Stimulated activated CD8-positive, alpha-beta memory T cell treated with anti-CD3 and anti-CD28 coated beads, Interleukin-7, amount 100 ng/mL, for 48 hours (primary cell): Measurements from ENCODE around the gene CEACAM19.
"Not testable (repeated sequence)": the region's sequence is repeated elsewhere in the genome, so short reads cannot be mapped to it uniquely, and the experiment has no call there.

Experiments used
- DNase-seq, 2 donors: peaks; one replicate each; pipeline ENCODE4 v3.0.0-alpha.2; 2020; ENCODE audit warnings: low read depth in 1 of 2; ENCODE audit errors: extremely low read depth in 1 of 2

The CEACAM19 gene

DNA sequence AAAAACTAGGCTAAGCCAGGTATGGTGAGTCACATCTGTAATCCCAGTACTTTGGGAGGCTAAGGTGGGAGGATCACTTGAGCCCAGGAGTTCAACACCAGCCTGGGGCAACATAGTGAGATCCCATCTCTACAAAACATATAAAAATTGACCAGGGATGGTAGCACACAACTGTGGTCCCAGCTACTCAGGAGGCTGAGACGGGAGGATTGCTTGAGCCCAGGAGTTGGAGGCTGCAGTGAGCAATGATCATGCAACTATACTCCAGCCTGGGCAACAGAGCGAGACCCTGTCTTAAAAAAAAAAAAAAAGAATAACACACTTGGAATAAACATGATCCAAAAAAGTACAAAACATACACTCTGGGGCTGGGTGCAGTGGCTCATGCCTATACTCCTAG is 1.3 kb upstream of the CEACAM19 start:
- DNase-seq = not testable (repeated sequence)

DNA sequence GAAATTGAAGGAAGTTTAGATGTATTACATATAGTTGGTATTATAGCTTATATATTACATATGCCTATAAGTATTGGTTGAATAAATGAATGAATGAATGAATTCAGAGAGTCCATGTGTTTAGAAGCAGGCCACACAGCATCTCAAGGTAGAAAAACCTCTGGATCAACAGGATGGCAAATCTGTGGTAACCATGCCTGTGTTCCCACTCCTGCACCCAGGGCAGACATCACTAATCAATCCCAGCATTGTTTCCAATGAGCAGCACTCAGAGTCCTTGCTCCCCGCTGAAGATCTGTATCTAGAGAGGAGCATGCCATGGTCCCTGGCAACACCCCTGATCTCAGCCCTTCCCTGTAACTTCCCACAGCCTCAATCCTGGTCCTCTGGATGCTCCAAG is 944 bp downstream of the CEACAM19 start:
- DNase-seq = no peak

DNA sequence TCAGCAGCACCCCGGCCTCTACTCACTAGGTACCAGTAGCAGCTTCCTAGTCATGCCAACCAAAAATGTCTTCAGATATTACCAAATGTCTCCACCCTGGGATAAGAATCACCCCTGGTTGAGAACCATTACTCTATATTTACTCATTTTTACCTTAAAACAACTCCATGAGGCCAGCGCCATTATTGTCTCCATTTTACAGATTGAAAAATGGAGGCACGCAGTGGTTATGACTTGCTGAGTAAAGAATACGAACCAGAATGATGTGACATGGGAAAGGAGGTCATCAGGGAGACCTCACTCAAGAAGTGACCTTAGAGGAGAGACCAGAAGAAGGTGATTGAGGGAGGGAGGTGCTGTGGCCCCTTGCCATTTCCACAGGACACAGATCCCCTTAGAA is 2.2 kb downstream of the CEACAM19 start:
- DNase-seq = no peak

DNA sequence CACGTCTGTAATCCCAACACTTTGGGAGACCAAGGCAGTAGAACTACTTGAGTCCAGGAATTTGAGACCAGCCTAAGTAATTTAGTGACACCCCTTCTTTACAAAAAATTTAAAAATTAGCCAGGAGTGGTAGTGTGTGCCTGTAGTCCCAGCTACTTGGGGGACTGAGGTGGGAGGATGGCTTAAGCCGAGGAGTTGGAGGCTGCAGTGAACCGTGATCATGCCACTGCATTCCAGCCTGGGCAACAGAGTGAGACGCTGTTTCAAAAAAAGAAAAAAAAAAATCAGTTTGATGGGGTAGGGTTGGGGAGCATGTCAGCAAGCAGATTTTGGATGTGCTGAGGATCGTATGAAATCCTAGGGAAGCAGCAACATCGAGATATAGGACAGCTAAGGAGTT is 4.2 kb downstream of the CEACAM19 start:
- DNase-seq = no peak

DNA sequence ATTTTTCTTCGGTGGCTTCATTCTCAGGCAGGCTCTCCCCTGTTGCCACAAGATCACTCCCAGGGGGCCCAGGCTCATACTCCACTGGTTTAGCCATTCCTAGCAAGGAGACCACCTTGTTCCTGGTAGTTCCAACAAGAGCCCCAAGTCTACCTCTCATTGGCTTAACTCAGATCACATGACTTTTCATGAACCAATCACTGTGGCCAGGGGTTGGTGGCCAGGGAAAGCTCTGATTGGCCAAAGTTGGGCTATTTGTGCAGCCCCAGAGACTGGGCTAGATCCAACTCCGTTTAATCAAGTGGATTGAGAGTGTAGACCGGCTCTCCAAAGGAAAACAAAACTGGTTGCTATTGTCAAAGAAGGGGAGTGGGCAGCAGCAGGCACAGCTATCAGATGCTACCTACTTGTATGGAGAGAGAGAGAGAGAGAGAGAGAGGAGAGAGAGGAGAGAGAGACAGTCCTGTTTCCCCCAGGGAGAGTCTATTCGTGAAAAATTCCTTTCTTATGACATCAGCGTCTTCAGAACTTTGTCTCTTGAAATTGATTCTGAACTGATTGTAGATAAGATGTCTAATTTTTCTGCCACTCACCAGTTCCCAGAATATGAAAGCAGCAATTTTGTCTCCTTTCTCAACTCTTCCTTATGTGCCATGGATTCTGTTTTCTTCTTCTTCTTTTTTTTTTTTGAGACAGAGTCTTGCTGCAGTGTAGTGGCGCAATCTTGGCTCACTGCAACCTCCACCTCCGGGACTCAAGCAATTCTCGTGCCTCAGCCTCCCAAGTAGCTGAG is 5.9 kb downstream of the CEACAM19 start:
- DNase-seq = no peak

DNA sequence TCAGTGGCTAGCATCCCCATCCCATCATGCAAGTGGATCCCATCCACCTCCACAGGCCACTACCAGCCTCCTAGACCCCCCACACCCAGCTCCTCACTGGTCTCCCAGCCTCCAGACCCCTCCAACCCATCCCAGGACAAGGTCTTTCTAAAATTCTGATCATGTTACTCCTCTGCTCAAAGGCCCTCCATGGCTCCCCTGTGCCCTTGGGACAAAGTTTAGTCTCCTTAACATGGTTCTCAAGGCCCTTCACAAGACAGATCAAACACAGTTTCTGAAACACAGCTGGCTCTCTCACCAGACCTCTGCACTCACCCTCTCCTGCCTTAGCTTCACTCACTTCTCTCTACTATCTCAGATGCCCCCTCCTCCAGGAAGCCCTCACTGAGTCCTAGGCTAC is 9.3 kb downstream of the CEACAM19 start:
- no peak for DNase-seq

DNA sequence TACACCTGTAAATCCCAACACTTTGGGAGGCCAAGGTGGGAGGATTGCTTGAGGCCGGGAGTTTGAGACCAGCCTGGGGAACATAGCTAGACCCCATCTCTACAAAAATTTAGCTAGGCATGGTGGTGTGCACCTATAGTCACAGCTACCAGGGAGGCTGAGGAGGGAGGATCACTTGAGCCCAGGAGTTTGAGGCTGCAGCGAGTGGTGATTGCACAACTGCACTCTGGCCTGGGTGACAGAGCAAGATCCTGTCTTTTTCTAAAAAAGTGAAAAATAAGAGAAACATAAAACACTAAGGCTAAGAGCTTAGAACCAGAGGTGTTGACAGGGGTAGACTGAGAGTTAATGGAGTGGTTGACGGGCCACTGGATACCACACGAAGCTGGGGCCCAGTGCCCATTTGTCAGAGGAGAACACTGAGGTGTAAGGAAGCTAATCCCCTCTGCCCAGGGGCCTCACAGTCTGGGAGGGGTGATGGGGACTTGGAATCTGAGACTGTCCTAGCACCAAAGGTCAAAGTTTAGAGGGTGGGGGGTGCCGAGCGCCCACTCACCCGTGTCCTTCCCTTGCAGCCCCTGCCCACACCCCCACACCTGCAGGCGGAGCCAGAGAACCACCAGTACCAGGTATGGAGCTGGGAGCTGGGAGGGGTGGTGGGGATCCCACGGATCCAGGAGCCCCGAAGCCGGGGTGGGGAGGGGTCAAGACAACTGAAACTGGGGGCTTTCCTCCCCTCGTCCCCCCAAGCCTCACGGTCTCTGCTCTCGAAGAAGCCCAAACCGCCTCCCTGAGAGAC is 10.9 kb downstream of the CEACAM19 start:
- DNase-seq = no peak

DNA sequence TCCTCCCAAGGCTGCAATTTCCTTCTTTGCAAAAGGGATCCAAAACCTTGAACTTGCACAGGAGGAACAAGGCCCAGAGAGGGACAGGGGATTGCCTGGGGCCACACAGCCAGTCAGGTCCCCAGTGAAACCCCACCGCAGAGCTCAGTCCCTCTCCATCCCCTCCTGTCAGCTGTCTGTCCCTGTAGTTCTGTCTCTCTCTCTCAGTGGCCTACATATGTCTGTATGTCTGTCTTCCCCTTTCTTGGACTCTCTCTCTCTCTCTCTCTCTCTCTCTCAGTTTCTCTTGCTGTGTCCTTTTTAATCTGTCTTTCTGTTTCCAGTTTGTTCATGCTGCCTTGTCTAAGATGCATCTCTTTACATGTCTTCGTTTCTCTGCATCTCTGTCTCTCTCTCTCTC is 11.5 kb downstream of the CEACAM19 start:
- DNase-seq = no peak

DNA sequence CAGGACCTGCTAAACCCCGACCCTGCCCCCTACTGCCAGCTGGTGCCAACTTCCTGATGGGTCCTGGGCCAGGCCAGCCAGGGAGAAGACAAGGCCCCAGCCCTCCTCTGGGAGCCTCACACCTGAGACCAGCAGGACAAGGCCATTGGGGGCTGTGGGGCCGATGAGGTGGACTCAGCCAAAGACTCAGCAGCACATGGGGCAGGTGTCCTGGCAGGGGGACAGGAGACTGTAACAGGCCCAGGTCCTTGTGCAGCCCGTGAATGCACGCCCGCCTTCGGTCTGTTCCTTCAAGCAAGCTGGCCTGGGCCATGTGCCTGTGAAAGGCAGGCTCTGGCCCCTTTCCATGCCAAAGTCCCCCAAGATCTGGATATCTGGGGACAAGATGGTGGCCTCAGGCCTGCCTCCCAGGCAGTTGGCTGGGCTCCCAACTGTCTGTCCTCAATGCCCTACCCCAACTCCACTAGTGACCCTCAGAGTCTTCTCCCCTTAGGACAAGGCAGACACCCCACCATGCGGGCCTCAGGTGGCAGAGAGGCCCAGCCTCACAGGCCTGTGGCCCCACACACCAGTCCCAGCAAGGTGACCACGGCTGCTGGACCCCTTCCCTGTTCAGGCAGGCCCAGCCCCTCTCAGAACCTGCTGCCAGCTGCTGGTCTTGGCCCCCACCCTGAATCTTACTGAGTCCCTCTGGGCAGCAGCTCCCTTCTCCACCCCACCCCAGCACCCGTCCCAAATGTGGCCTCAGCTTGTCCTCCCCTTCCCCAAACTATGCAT is 12.3 kb downstream of the CEACAM19 start:
- no peak for DNase-seq

DNA sequence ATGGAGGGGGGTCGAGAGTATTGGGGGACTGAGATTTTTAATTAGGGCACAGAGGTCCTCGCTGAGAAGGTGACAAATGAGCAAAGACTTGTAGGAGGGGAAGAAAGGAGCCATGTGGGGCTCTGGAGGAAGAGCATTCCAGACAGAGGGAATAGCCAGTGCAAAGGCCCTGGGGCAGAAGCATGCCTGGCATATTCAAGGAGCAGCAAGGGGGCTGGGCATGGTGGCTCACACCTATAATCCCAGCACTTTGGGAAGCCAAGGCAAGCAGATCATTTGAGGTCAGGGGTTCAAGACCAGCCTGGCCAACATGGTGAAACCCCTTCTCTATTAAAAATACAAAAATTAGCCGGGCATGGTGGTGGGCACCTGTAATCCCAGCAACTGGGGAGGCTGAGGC is 13.1 kb downstream of the CEACAM19 start:
- not testable (repeated sequence) for DNase-seq

DNA sequence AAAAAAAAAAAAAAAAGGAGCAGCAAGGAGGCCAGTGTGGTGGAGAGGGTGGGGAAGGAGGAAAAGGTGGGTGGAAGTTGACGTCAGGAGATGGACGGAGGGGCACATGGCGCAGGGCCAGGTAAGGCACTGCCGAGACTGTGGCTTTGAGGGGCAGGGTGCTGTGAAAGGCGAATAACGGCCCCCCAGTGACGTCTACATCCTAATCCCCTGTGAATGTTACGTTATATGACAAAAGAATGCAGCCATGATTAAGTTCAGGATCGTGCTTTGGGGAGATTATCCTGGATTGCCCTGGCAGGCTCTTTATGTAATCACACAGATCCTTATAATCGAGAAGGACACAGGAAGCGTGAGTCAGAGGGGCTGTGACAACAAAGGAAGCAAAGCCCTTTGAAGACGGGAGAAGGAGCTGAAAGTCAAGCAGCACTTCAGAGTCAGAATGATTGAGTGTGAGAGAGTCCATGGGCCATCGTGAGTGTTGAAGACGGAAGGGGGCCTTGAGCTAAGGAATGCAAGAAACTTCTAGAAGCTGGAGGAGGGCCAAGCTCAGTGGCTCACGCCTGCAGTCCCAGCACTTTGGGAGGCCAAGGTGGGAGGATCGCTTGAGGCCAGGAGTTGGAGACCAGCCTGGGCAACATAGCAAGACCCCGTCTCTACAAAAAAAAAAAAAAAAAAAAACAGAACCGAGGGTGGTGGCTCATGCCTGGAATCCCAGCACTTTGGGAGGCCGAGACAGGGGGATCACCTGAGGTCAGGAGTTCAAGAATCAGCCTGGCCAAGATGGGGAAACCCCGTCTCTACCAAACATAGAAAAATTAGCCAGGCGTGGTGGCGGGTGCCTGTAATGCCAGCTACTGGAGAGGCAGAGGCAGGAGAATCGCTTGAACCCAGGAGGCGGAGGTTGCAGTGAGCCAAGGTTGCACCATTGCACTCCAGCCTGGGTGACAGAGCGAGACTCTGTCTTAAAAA is 13.9 kb downstream of the CEACAM19 start:
- no peak for DNase-seq

DNA sequence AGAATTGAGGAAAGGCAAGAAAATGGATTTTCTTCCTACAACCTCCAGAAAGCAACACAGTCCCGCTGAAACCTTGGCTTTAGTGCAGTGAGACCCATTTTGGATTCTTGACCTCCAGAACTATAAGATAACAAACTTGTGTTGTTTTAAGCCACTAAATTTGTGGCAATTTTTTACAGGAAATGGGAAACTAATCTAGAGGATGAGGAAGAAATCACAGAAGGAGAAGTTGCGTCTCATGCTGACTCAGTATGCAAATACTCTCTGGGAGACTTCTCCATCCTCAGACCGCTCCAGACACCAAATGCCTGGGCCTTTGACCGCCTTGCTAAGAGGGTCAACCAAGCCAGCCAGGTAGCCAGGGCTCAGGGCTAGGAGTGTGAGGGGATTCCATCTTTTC is 14.6 kb downstream of the CEACAM19 start:
- no peak for DNase-seq

DNA sequence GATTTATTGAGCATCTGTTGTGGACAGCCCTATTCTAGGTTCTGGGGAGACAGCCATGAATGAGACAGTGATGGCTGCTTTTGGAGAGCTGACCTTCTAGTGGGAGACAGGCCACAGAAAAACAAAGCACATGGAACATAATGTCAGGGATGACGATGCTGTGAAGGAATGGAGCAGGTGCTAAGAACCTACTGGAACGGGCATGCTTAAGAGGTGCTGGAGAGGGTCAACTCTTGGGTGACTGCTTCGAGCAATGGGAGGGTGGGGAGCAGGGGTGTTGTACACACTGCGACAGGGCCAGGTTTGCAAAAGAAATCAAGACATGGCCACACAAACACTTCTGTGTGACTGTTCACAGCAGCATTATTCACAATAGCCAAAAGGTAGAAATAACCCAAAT is 15.6 kb downstream of the CEACAM19 start:
- no peak for DNase-seq

DNA sequence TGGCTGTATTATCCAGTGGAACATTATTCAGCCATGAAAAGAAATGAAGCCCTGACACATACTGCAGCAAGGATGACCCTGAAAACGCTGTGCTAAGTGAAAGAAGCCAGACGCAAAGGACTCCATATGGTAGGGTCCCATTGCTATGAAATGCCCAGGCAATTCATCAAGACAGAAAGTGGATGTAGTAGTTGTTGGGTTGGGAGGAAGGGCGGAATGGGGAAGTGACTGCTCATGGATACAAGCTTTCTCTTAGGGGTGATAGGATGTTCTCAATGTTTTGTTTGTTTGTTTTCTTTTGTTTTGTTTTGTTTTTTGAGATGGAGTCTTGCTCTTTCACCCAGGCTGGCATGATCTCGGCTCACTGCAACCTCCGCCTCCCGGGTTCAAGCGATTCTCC is 16.6 kb downstream of the CEACAM19 start:
- DNase-seq = no peak

DNA sequence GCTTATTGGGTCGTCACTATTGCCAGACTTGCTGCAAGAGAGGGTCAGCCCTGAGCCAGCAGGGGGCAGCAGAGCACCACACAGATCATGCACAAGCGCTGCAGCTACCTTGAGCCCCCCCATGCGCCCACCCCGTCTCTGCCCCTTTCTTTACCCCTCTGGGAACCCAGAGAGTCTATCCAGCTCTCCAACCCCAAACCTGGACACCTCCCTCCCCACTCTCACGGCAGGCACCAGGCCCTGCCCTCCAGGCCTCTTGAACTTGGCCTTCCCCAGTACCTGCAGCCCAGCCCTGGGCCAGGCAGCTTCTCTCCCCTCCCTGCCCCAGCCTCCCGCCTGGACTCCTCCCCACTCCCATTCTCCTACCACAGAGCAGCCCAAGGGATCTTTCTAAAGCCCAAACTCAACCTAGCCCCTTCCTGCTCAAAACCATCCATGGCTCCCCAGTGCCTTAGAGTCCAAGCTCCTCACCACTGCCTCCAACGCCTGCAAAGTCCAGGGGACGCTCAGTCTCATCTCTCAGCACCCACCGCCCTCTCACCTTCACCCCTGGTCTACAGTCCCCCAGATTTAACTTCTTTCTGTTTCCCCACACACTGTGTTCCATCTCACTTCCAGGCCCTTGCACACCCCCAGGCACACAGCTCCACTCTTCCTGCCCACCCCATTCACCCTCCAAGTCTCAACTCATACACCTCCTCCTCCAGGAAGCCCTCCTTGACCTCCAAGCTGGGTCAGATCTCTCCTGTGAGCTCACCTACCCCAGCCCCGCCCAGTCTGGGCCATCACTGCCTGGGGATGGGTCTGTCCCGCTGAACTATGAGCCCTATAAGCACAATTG is 18.2 kb downstream of the CEACAM19 start:
- peak; percentile 37 to 51 for DNase-seq

DNA sequence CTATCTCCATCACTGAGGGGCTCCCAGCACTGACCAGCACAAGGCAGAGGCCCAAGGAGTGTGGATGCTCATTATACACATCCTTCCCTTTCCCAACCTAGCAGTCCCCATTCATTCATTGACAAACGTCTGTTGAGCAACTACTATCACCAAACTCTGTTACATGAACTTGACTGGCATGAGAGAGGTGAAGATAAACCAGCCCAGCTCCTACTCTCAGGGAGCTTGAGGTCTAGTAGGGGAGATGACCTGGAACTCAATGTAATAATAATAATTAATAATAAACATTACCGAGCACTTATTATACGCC is 18.8 kb downstream of the CEACAM19 start:
- DNase-seq = no peak

DNA sequence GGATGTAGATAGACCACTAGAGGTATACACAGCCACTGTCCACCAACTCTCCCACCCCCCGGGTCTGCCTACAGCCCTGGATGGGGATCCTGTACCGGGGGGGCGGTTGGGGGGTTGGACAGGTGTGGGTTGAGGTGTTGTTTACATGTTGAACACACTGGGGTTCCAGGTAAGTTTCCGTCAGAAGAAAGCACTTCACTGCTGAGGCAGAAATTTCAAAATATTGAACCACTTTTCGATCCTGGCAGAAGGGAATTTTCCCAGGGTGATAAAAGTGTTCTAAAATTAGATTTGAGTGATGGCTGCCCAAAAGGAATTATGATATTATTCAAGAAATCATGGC is 21.1 kb downstream of the CEACAM19 start:
- DNase-seq = no peak

DNA sequence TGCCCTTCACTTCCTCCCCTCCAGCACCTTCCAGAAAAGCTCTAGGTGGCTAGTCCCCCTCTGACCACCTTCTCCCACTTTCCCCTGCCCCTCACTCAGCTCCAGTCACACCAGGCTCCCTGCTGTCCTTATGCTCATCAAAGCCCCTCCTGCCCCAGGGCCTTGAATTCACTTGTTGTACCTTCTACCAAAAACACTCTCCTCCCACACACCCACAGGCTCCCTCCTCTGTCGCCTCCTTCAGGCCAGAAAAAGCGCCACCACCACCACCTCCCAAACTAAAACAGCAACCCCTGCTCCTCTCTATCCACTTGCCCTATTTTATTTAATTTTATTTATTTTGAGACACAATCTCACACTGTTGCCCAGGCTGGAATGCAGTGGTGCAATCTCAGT is 22.9 kb downstream of the CEACAM19 start:
- DNase-seq = no peak

DNA sequence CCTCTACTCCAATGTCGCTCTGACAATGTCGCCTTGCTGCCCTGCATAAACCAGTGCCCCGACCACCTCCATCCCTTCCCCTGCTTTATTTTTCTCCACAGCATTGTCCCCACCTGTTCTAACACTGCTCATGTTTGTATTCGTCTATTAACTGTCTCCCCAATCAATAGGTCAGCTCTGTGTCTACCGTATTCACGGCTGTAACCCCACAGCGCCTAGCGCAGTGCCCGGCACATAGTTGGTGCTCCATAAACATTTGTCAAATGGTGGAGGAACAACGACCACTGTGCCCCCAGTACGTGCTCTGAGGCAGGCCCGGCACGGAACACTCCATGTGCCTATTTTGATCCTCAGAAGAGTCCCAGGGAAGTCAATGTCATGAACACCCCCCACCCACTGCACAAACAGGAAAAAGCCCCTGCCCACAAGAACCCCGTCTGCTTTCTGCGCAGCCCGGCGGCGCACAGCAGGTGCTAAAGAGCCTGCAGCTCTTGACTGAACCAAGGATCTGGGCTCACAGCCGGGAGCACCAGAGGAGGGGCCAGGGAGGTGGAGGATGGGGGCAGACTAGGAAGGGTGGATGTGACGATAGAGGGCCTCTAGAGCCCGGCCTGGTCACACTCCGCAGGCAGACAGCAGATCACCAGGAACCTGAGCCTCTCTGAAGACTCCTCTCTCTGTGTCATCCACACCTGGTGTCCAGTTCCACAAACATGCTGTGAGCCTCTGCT is 25.8 kb downstream of the CEACAM19 start:
- no peak for DNase-seq
